H1 (cell line): ENCODE data around the gene MDC1.

ENCODE experiments used
- POLR2AphosphoS5 ChIP-seq: IDR thresholded peaks from 2 replicates; pipeline ENCODE4 v1.6.1; 2011; ENCODE audit warnings: low read depth, low read length
- SIN3A ChIP-seq, 2 experiments: IDR thresholded peaks in 1 of 2; conservative IDR thresholded peaks in 1 of 2; 2 replicates each; pipeline ENCODE4 v1.6.1; 2011 to 2012; ENCODE audit warnings: low read length in 2 of 2, improper control_type of control experiment in 1 of 2, low read depth in 1 of 2, mild to moderate bottlenecking in 1 of 2
- SP2 ChIP-seq: IDR thresholded peaks from 2 replicates; pipeline ENCODE4 v1.6.1; 2012; ENCODE audit warnings: mild to moderate bottlenecking, low read length, inconsistent platforms
- TCF12 ChIP-seq: IDR thresholded peaks from 2 replicates; pipeline ENCODE4 v1.6.1; 2011; ENCODE audit warnings: low read depth, mild to moderate bottlenecking, low read length

DNA sequence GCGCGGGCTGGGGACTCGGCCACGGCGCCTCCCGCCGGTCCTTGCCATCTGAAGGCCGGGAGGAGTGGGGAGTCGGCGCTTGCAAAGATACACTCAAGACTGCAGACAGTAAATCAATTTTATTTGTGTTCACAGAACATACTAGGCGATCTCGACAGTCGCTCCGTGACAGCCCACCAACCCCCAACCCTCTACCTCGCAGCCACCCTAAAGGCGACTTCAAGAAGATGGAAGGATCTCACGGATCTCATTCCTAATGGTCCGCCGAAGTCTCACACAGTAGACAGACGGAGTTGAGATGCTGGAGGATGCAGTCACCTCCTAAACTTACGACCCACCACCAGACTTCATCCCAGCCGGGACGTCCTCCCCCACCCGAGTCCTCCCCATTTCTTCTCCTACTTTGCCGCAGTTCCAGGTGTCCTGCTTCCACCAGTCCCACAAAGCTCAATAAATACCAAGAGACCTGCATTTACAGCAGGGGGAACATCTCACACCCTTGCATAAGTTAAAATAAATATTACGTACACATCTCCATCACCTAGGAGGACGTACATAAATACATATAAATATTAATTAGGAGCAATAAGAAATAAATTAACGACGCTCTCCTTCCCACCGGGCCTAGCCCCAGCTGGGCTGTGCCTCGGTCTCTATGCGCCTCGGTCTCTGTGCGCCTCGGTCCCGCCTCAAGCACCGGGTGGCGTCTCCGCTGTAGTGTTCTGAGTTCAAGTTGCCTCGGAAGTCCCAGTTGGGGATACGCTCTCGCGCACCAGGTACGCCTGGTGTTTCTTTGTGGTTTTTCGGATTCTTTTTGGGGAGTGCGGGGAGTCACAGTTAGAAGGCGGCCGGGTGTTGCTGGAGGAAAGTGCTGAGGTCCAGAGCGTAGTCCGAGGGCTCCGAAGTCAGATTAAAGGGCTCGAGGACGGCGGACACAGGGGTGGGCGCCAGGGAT, 26.3 kb upstream of the MDC1 start:
- no peak; the same call in 1 of the 2 replicates for TF ChIP-seq POLR2AphosphoS5
- TF ChIP-seq SIN3A (conservative IDR thresholded peaks at IDR 0.05 in 1 of 2, IDR thresholded peaks at IDR 0.05 in 1 of 2; ENCODE audit: low read depth in 1 of 2, low read length in 2 of 2): no peak
- no peak for TF ChIP-seq SP2
- no peak for TF ChIP-seq TCF12
